H1 (cell line): Measurements from ENCODE around the gene SEC24B. TPM values are rescaled to one million over a fixed set of nuclear protein-coding genes. Genes with fewer than 3 reads are reported as not detected.

ENCODE experiments used
- CTCF ChIA-PET: fragments of 300-600 bp; sonication (Branson Sonifier 250); formaldehyde crosslinking; loops from one replicate; lab custom pipeline; 2021; ENCODE audit not compliant: partially characterized antibody; lab: Charles Lee
- POLR2A ChIA-PET: fragments of 300-600 bp; sonication (Branson Sonifier 250); formaldehyde crosslinking; loops from one replicate; lab custom pipeline; 2021; ENCODE audit warnings: inconsistent platforms; ENCODE audit not compliant: partially characterized antibody; lab: Charles Lee
- DNase-seq, 2 experiments: peaks; one replicate each; pipeline versions ENCODE4 v3.0.0 to v3.0.0-alpha.2; 2010 to 2022; ENCODE audit warnings: low spot score in 2 of 2, low read depth in 1 of 2, mixed read lengths in 1 of 2
- FAIRE-seq: peaks from 2 replicates; lab custom pipeline; 2011; peaks lifted over from hg19 to GRCh38; lab: Jason Lieb, UNC
- H2AFZ ChIP-seq: 2 replicates; pipeline ENCODE4 v1.8.1; 2012; ENCODE audit warnings: low read length, inconsistent platforms
- H2AK5ac ChIP-seq: 2 replicates; pipeline ENCODE4 v1.6.1; 2013; ENCODE audit warnings: low read depth, low read length
- H2BK120ac ChIP-seq: replicated peaks from 2 replicates; pipeline ENCODE3; 2013; ENCODE audit warnings: low read depth, low read length, inconsistent platforms
- H2BK12ac ChIP-seq: 2 replicates; pipeline ENCODE4 v1.6.1; 2013; ENCODE audit warnings: low read depth, low read length
- H2BK15ac ChIP-seq: 2 replicates; pipeline ENCODE4 v1.6.1; 2013; ENCODE audit warnings: low read length
- H2BK20ac ChIP-seq: 2 replicates; pipeline ENCODE4 v1.6.1; 2013; ENCODE audit warnings: low read length
- H2BK5ac ChIP-seq: 2 replicates; pipeline ENCODE4 v1.6.1; 2013; ENCODE audit warnings: low read depth, low read length
- H3K14ac ChIP-seq: 2 replicates; pipeline ENCODE4 v1.6.1; 2013; ENCODE audit warnings: inconsistent platforms; ENCODE audit not compliant: insufficient read length
- H3K18ac ChIP-seq: 2 replicates; pipeline ENCODE4 v1.6.1; 2013; ENCODE audit warnings: low read length; ENCODE audit errors: extremely low read depth
- H3K23ac ChIP-seq: 2 replicates; pipeline ENCODE4 v1.6.1; 2013; ENCODE audit warnings: inconsistent platforms; ENCODE audit not compliant: insufficient read length
- H3K23me2 ChIP-seq: 2 replicates; pipeline ENCODE4 v1.6.1; 2013; ENCODE audit warnings: low read depth, low read length
- H3K27ac ChIP-seq: 2 replicates; pipeline ENCODE4 v1.6.1; 2011; ENCODE audit warnings: low read depth, low read length, inconsistent platforms
- H3K27me3 ChIP-seq, 4 experiments: replicated peaks in 1 of 4; 1 replicate in 1 of 4; 2 replicates in 3 of 4; pipeline versions ENCODE4 v1.6.1 to v1.8.1; 2011 to 2013; ENCODE audit warnings: low read length in 3 of 4, mild to moderate bottlenecking in 3 of 4, inconsistent platforms in 2 of 4, mixed read lengths in 2 of 4, moderate library complexity in 1 of 4; ENCODE audit not compliant: control insufficient read depth in 3 of 4, insufficient read depth in 3 of 4; ENCODE audit errors: extremely low read depth in 1 of 4
- H3K36me3 ChIP-seq, 4 experiments: 2 replicates each; pipeline versions ENCODE4 v1.6.1 to v1.8.1; 2011 to 2013; ENCODE audit warnings: mild to moderate bottlenecking in 4 of 4, low read length in 3 of 4, moderate library complexity in 2 of 4, control low read depth in 1 of 4, inconsistent platforms in 1 of 4; ENCODE audit not compliant: insufficient read depth in 4 of 4, control insufficient read depth in 2 of 4
- H3K4ac ChIP-seq: replicated peaks from 2 replicates; pipeline ENCODE3; 2013; ENCODE audit warnings: low read length, low read depth, mixed read lengths, inconsistent platforms; ENCODE audit not compliant: insufficient read length
- H3K4me1 ChIP-seq, 4 experiments: replicated peaks in 1 of 4; 1 replicate in 1 of 4; 2 replicates in 3 of 4; pipeline versions ENCODE4 v1.6.1 to v1.8.1; 2011 to 2013; ENCODE audit warnings: low read length in 3 of 4, inconsistent platforms in 2 of 4, mixed read lengths in 1 of 4; ENCODE audit not compliant: insufficient read depth in 4 of 4, control insufficient read depth in 3 of 4
- H3K4me2 ChIP-seq, 2 experiments: 2 replicates each; pipeline versions ENCODE4 v1.6.1 to v1.8.1; 2011 to 2013; ENCODE audit warnings: low read depth in 2 of 2, low read length in 2 of 2, control low read depth in 1 of 2, inconsistent platforms in 1 of 2, mild to moderate bottlenecking in 1 of 2; ENCODE audit not compliant: insufficient read depth in 1 of 2
- H3K4me3 ChIP-seq, 4 experiments: fragments of 200-600, 300-600 bp in 1 of 4; sonication (generic), shearing (Covaris generic), sonication (Bioruptor Twin) in 1 of 4; 2 replicates each; pipeline versions ENCODE4 v1.5.1 to v1.8.1; 2011 to 2016; ENCODE audit warnings: low read length in 4 of 4, low read depth in 3 of 4, control low read depth in 2 of 4, inconsistent platforms in 2 of 4, mild to moderate bottlenecking in 2 of 4, mixed read lengths in 1 of 4, moderate library complexity in 1 of 4; ENCODE audit not compliant: insufficient read depth in 2 of 4; ENCODE audit errors: extremely low read depth in 1 of 4
- H3K56ac ChIP-seq: replicated peaks from 2 replicates; pipeline ENCODE3; 2013; ENCODE audit warnings: low read depth, mild to moderate bottlenecking, mixed read lengths, low read length, inconsistent platforms; ENCODE audit not compliant: insufficient read length
- H3K79me1 ChIP-seq: 2 replicates; pipeline ENCODE4 v1.6.1; 2013; ENCODE audit warnings: low read depth, low read length, control low read depth
- H3K79me2 ChIP-seq, 2 experiments: 2 replicates each; pipeline versions ENCODE4 v1.6.1 to v1.8.1; 2012 to 2013; ENCODE audit warnings: low read length in 2 of 2, mild to moderate bottlenecking in 2 of 2, inconsistent platforms in 1 of 2; ENCODE audit not compliant: insufficient read depth in 2 of 2, control insufficient read depth in 1 of 2
- H3K9ac ChIP-seq, 4 experiments: replicated peaks in 1 of 4; 1 replicate in 1 of 4; 2 replicates in 3 of 4; pipeline versions ENCODE4 v1.6.1 to v1.8.1; 2011 to 2013; ENCODE audit warnings: low read depth in 3 of 4, low read length in 3 of 4, control low read depth in 2 of 4, mild to moderate bottlenecking in 2 of 4, moderate library complexity in 2 of 4, inconsistent platforms in 1 of 4; ENCODE audit errors: extremely low read depth in 1 of 4
- H3K9me3 ChIP-seq, 2 experiments: 2 replicates each; pipeline versions ENCODE4 v1.6.1 to v1.8.1; 2012 to 2013; ENCODE audit warnings: mild to moderate bottlenecking in 2 of 2, moderate library complexity in 2 of 2, control low read depth in 1 of 2, inconsistent platforms in 1 of 2, low read depth in 1 of 2, low read length in 1 of 2, mixed read lengths in 1 of 2; ENCODE audit not compliant: insufficient read depth in 2 of 2
- H4K20me1 ChIP-seq, 2 experiments: replicated peaks in 1 of 2; 2 replicates each; pipeline versions ENCODE3 to v1.8.1; 2011 to 2013; ENCODE audit warnings: inconsistent platforms in 2 of 2, low read length in 2 of 2, mild to moderate bottlenecking in 1 of 2; ENCODE audit not compliant: insufficient read depth in 2 of 2, control insufficient read depth in 1 of 2
- H4K5ac ChIP-seq: 2 replicates; pipeline ENCODE4 v1.6.1; 2013; ENCODE audit warnings: low read length, low read depth, mixed read lengths, inconsistent platforms; ENCODE audit not compliant: insufficient read length
- H4K8ac ChIP-seq: 2 replicates; pipeline ENCODE4 v1.8.0; 2013; ENCODE audit warnings: mild to moderate bottlenecking, moderate library complexity, low read length, inconsistent platforms; ENCODE audit not compliant: insufficient read depth; ENCODE audit errors: extremely low read depth
- H4K91ac ChIP-seq: replicated peaks from 2 replicates; pipeline ENCODE3; 2013; ENCODE audit warnings: low read length, mixed read lengths, inconsistent platforms; ENCODE audit not compliant: insufficient read length
- BCL11A ChIP-seq, 2 experiments: IDR thresholded peaks; one replicate each; pipeline ENCODE4 v1.6.1; 2011; ENCODE audit warnings: low read depth in 2 of 2, low read length in 2 of 2, mild to moderate bottlenecking in 2 of 2
- CHD2 ChIP-seq: IDR thresholded peaks from 2 replicates; pipeline ENCODE4 v1.6.1; 2012; ENCODE audit warnings: low read length, improper control_type of control experiment
- FOSL1 ChIP-seq: IDR thresholded peaks from 2 replicates; pipeline ENCODE4 v1.6.1; 2011; ENCODE audit warnings: mild to moderate bottlenecking, low read depth, low read length, moderate library complexity; ENCODE audit not compliant: insufficient read depth
- HDAC2 ChIP-seq, 2 experiments: fragments of 300-600 bp in 1 of 2; sonication (generic) in 1 of 2; IDR thresholded peaks; 2 replicates each; pipeline ENCODE4 v1.6.1; 2011 to 2012; ENCODE audit warnings: low read depth in 2 of 2, low read length in 2 of 2, mild to moderate bottlenecking in 2 of 2, moderate library complexity in 2 of 2, borderline replicate concordance in 1 of 2, inconsistent platforms in 1 of 2
- JUND ChIP-seq: IDR thresholded peaks from 2 replicates; pipeline ENCODE4 v1.6.1; 2011; ENCODE audit warnings: mild to moderate bottlenecking, improper control_type of control experiment, low read length
- KDM5A ChIP-seq: fragments of 200-600 bp; IDR thresholded peaks from 2 replicates; pipeline ENCODE4 v1.7.1; 2012; ENCODE audit warnings: mild to moderate bottlenecking, low read length, inconsistent platforms, mixed read lengths
- MAX ChIP-seq: IDR thresholded peaks from 2 replicates; pipeline ENCODE4 v1.6.1; 2012; ENCODE audit warnings: inconsistent platforms
- PHF8 ChIP-seq: fragments of 200-600 bp; sonication (generic); conservative IDR thresholded peaks from 2 replicates; pipeline ENCODE4 v1.7.1; 2012; ENCODE audit warnings: low read depth, mild to moderate bottlenecking, inconsistent platforms, low read length, moderate library complexity
- POLR2A ChIP-seq, 2 experiments: IDR thresholded peaks; 1 replicate in 1 of 2; 2 replicates in 1 of 2; pipeline ENCODE4 v1.6.1; 2011; ENCODE audit warnings: low read depth in 2 of 2, low read length in 2 of 2, mild to moderate bottlenecking in 2 of 2; ENCODE audit errors: control extremely low read depth in 1 of 2
- RNF2 ChIP-seq: fragments of 200-900, 300-1000 bp; sonication (generic); IDR thresholded peaks from 2 replicates; pipeline ENCODE4 v1.7.1; 2016; ENCODE audit warnings: borderline replicate concordance, low read depth, mild to moderate bottlenecking, antibody characterized with exemption, low read length; ENCODE audit not compliant: poor library complexity, severe bottlenecking; ENCODE audit errors: missing control alignments
- SIX5 ChIP-seq: IDR thresholded peaks from 2 replicates; pipeline ENCODE4 v1.6.1; 2011; ENCODE audit warnings: mild to moderate bottlenecking, low read depth, low read length
- SP1 ChIP-seq: IDR thresholded peaks from 2 replicates; pipeline ENCODE4 v1.6.1; 2011; ENCODE audit warnings: low read depth, low read length
- SRF ChIP-seq: IDR thresholded peaks from 2 replicates; pipeline ENCODE4 v1.6.1; 2011; ENCODE audit warnings: mild to moderate bottlenecking, low read depth, low read length, moderate library complexity
- TEAD4 ChIP-seq: IDR thresholded peaks from 2 replicates; pipeline ENCODE4 v1.6.1; 2012; ENCODE audit warnings: low read depth, low read length, inconsistent platforms, mixed read lengths
- WGBS, 2 experiments: shearing (Covaris generic) in 1 of 2; methylation state at CpG; one replicate each; pipeline versions ENCODE4 v1.1.6 to v1.1.7; 2013 to 2015; ENCODE audit warnings: low lambda C conversion rate in 2 of 2, mixed read lengths in 2 of 2, inconsistent platforms in 1 of 2, low coverage in 1 of 2, missing lambda C conversion rate in 1 of 2; ENCODE audit not compliant: insufficient replicate concordance in 2 of 2, insufficient coverage in 1 of 2, insufficient read length in 1 of 2; ENCODE audit errors: extremely low coverage in 1 of 2, missing lambda C conversion rate in 1 of 2; 5-methylcytosine and 5-hydroxymethylcytosine counted together
- polyA plus RNA-seq, 7 experiments: library from polyadenylated mRNA; depleted of rRNA in 3 of 7; stranded (reverse) in 5 of 7; unstranded in 2 of 7; fragments of >200 nt in 5 of 7; fragments of 200-250 nt in 2 of 7; gene quantifications; 1 replicate in 5 of 7; 2 replicates in 1 of 7; 4 replicates in 1 of 7; pipeline versions ENCODE4 v1.2.1 to v1.2.3, GENCODE V29; 2011 to 2013; ENCODE audit warnings: missing spikeins in 2 of 7, mixed read lengths in 2 of 7
- total RNA-seq: library from RNA; stranded (reverse); fragmentation: NEBNext Ultra II Directional; extraction: Animal tissue kit (Norgen Biotek cat#: 25700); gene quantifications from 2 replicates; pipeline ENCODE4 v1.2.1, GENCODE V29; 2021

SEC24B gene
- total and polyA plus RNA-seq, 2 of the 8 experiments (the other 6 are each of a cell fraction or from before 2014, with no cell fraction given), result 25.6 to 30.9 TPM

DNA sequence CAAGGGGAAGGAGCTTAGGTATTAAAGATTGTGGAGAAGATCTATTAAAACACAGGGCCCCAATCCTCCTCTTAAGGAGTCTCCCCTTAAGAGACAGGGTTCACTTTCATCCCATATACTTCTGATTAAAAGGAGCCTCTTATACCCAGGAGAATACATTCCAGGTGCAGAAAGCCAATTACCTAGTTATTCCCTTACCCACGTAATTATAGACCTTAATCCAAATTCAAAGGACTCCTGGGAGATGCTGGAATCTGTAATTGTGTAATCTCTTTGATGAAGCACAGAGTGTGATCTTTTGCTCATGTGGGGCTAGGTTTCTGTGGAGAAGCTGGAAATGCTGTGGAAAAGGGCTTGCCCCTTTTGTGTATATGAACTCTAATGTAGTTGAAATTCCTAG is 1.4 kb upstream of the SEC24B start:
- Histone ChIP-seq H4K5ac (no peak overlapping the region), H3K14ac (no peak overlapping the region), H3K27me3 (no peaks in the 10 kb centered on the region), H3K23me2 (peaks cover 4% of the 10 kb centered on the region), H3K4ac (no peak overlapping the region), H2AK5ac (no peak overlapping the region), H4K91ac (no peak overlapping the region), H3K79me1 (peaks cover 5% of the 10 kb centered on the region; the same call in 1 of the 2 replicates), H3K4me3 (peak overlapping the region in 1 of 4 experiments; percentile 80; a peak in 2 of 8 replicates), H3K18ac (no peak overlapping the region), H3K4me2 (peak overlapping the region; percentile 56 to 72; a peak in 2 of 4 replicates), H3K56ac (no peak overlapping the region), H2BK12ac (no peak overlapping the region), H2AFZ (no peak overlapping the region), H2BK15ac (no peak overlapping the region), H3K4me1 (peaks cover 2 to 10% (median 7%) of the 10 kb centered on the region in 4 experiments; a peak in 4 of 7 replicates), H4K20me1 (peaks cover 4 to 6% of the 10 kb centered on the region in 2 experiments), H4K8ac (no peak overlapping the region), H3K36me3 (no peaks in the 10 kb centered on the region), H3K9me3 (no peaks in the 10 kb centered on the region), H3K79me2 (peaks cover 6 to 31% of the 10 kb centered on the region in 2 experiments; a peak in 3 of 4 replicates), H2BK5ac (no peak overlapping the region), H3K9ac (no peak overlapping the region), H2BK20ac (no peak overlapping the region), H3K23ac (no peak overlapping the region), H3K27ac (no peak overlapping the region), H2BK120ac (no peak overlapping the region)
- no peak for TF ChIP-seq RNF2
- TF ChIP-seq BCL11A (IDR thresholded peaks at IDR 0.05; ENCODE audit: low read depth in 2 of 2, low read length in 2 of 2), result no peak
- no peak for TF ChIP-seq TEAD4
- no peak for TF ChIP-seq POLR2A (IDR thresholded peaks at IDR 0.05; ENCODE audit: control extremely low read depth in 1 of 2, low read depth in 2 of 2, low read length in 2 of 2)
- no peak for TF ChIP-seq PHF8
- TF ChIP-seq SP1, result no peak
- no peak for TF ChIP-seq KDM5A
- TF ChIP-seq CHD2, result no peak
- no peak for TF ChIP-seq FOSL1
- TF ChIP-seq SIX5, result no peak
- no peak for TF ChIP-seq HDAC2 (IDR thresholded peaks at IDR 0.05; ENCODE audit: borderline replicate concordance in 1 of 2, low read depth in 2 of 2, low read length in 2 of 2)
- no peak for TF ChIP-seq JUND
- TF ChIP-seq SRF, result no peak
- no peak for TF ChIP-seq MAX
- WGBS, 2 experiments, result 83% methylated on average over 1 of the region's 1 CpG; no CpG with 5 or more reads in 1 of the 2 experiments
- FAIRE-seq (no peak), DNase-seq (no peak)
- ChIA-PET POLR2A (interaction anchor here (1.4 to 1.8 kb wide), 2 partner anchors 20 to 128 kb away, joined by 6 to 8 read pairs; partner anchors contain the start of gene MCUB), CTCF (interaction anchor here (0.6 to 1.9 kb wide), 12 partner anchors 9 to 252 kb away, joined by 3 to 12 read pairs (median 4); partner anchors contain the start of gene MCUB)
